Islet of Langerhans (tissue), 1 donor: ENCODE results near the gene CADPS2.

Experiments
- FAIRE-seq: peaks from one replicate; lab custom pipeline; 2011; peaks lifted over from hg19 to GRCh38; lab: Jason Lieb, UNC

Gene CADPS2

GRCh38 chr7:122768827-122769226 lies 117.4 kb downstream of the CADPS2 start:
- no peak for FAIRE-seq

DNA sequence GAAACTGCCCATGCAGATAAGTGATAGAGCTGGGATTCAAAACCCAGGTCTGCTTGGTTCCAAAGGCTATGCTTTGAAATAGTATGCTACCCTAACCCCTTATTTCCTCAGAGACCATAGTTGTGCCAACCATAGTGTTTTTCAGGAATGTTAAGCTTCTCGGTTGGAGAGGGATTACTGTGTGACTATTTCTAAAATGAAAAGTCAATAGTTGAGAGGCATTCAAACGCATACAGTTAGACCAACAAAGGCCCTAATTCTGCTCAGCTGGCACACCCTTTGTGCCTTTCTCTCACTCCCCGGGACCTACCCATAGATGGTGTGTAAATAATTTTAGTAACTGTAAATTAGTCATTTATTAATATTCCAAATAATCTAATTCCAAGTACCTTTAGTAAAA lies 118.9 kb downstream of the CADPS2 start:
- FAIRE-seq: no peak

GRCh38 chr7:122766593-122766992 lies 119.7 kb downstream of the CADPS2 start:
- no peak for FAIRE-seq

DNA sequence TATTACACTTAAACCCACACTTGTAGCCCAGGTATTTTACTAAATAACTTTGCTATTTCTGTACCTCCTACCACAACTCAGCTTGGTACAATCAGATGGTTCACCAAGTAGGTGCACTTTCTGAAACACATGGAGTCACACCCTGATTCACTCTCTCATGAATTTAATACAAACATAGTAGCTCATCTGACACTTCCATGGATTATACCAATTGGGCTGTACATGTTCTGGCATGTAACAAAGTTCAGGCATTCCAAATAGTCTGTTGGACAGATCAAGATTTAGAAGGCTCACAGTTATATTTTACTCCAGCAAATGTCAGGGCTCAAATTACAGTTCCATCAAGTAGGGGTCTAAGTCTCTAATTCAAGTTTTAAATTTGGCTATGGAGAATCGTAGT lies 121.4 kb downstream of the CADPS2 start:
- no peak for FAIRE-seq

- FAIRE-seq: no peak
These were observed 122.2 kb downstream of the CADPS2 start for GRCh38 chr7:122764020-122764419.

DNA sequence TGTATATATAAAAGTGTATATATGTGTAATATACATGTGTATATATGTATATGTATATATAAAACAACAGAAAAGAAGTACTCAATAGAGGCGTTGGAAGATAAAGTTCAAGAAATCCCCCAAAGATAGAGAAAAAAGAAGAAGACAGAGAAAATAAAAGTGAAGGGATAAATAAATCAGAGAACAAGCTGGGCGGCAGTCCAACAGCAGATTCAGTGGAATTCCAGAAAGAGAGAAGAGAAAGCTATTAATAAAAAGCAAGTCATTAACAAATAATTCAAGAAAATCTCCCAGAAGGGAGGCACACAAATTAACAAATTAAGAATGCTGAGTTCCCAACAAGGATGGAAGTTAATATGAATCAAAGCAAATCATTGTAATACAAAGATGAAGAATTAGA lies 124.2 kb downstream of the CADPS2 start:
- FAIRE-seq: no peak

- no peak for FAIRE-seq
These were observed 127.8 kb downstream of the CADPS2 start for GRCh38 chr7:122758501-122758900.

GRCh38 chr7:122756860-122757259 lies 129.4 kb downstream of the CADPS2 start:
- no peak for FAIRE-seq

DNA sequence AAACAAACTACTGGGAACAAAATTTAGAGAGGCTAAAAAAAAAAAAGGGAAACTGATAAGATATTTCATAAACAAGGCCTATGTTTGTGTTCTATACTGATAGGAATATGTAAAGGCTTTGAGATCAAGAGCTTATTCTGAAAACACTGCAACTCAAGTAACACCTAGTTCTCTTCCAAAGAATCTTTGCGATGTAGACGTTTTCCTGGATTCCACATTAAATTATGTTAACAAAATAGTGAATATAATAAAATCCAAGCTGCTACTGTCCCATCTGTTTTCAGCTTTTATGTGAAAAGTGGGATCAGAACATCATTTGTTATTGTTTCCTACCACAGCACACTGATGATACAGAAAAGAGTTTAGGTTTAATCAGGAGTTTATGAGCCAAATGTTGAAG lies 130.6 kb downstream of the CADPS2 start:
- FAIRE-seq: no peak

DNA sequence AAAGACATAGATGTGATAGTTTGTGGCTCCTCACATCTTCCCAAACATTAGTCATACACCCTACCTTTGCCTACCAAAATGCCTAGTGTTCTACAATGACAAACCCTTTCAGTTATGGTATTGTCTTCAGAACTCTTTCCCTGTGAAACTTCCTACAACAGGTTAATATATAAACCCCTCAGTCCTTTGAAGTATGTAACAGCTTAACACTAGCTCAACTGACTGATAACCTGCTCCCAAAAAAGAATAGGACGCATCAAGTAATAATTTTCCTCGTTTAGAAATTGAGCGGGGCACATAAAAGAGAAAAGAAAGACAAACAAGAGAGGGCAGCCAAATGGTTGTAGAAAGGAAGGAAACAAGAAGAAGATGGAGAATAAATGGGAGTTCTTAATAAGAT lies 133.7 kb downstream of the CADPS2 start:
- FAIRE-seq: no peak

- no peak for FAIRE-seq
These were observed 135.9 kb downstream of the CADPS2 start for GRCh38 chr7:122750389-122750788.

GRCh38 chr7:122748195-122748594 lies 138.1 kb downstream of the CADPS2 start:
- FAIRE-seq: no peak

GRCh38 chr7:122746948-122747347 lies 139.3 kb downstream of the CADPS2 start:
- no peak for FAIRE-seq

DNA sequence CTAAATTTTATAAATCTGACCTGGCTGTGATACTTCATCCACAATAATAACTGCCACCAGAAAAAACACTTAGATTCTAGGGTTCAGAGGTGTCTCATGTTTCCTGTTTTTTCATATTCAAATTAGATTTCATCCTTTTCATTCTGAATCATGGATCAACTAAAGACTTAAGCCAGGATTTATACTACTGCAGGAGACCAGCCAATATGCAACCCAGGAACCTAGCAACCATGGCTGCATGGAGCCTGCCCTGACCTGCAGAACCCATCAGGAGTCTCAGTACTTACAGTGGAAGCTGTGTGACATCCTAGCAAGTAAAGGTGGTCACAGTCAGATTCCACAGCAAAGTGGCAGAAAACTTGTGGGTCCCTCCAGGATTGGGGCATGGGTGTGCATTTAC lies 143.0 kb downstream of the CADPS2 start:
- no peak for FAIRE-seq

- no peak for FAIRE-seq
These were observed 147.3 kb downstream of the CADPS2 start for GRCh38 chr7:122738947-122739346.

- no peak for FAIRE-seq
These were observed 150.1 kb downstream of the CADPS2 start for GRCh38 chr7:122736183-122736582.

DNA sequence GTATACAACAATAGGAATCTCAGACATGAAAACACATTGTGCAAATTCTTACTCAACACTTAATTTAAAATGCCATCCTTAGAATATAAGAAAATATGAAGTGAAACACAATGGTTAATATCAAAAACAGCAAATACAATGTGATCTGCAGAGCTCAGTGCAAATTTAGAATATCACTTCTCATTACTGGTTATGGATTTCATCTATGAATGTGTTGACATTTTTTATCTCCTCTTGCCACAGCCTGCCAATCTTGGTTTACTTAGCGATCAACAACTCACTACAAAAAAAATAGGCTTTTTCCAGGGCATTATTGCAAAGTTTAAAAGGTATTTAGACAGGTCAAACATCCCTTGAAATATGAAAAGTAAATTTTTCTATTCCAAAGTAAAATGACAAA lies 158.5 kb downstream of the CADPS2 start:
- FAIRE-seq: no peak

DNA sequence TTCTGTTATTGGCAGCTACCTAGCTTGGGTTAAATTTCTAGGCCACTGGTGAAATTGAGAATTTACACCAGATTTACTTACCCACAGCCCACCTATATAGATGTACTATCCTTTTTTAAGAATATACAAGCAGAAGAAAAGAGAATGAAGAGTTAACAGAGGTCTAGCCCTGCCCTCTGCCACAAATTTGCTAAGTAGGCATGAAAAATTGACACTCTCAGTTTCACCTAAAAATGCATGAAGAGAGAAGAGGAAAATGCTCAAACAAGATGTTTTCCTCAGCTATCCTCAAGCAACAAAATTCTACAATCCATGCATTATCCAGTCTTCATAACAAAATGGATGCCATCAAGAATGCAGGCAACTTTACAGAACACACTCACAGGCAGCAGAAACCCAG lies 158.9 kb downstream of the CADPS2 start:
- no peak for FAIRE-seq

- FAIRE-seq: no peak
These were observed 159.4 kb downstream of the CADPS2 start for GRCh38 chr7:122726881-122727280.

DNA sequence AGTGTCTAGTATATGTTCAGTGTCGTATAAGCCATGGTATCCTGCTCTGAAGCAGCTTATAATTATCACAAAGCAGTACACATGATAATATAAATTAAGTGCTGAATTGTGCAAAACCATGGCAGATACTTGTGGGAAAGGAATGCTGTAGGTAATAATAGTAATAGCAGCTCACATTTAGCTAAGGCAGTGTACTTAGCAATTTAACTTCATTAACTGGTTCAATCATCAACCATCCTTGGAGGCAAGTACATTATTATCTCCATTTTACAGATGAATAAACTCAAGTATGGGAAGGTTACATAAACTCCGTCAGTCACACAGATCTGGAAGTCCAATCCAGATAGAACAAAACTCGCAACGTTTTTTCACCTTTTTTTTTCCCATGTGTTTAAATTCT lies 161.9 kb downstream of the CADPS2 start:
- FAIRE-seq: no peak

DNA sequence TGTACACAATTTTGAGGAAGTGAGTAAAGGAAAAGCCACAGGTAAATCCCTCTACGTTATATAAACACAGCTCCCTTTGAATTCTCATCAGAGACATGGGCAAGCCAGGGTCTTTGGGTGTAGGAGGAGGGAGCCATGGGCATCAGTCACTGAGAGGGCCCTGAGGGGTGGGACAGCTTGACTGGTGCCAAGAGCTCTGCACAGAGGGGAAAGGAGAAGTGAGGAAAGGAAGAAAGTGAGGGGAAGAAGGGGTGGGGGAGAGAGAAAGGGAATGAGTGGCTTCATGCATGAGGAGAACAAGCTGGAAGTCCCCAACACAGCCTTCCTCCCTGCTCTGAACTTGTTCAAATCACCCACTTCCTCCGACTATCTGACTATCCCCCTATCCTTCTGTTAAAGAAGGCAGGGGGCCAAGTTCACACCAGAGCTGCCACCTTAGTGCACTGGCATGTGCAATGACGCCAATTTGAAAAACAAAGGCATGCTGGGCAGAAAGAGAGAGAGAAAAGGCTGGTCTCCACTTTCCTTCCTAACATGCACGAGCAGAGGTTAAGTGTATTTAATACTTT lies 167.2 kb downstream of the CADPS2 start:
- FAIRE-seq: no peak

- FAIRE-seq: no peak
These were observed 168.7 kb downstream of the CADPS2 start for GRCh38 chr7:122717356-122718089.

DNA sequence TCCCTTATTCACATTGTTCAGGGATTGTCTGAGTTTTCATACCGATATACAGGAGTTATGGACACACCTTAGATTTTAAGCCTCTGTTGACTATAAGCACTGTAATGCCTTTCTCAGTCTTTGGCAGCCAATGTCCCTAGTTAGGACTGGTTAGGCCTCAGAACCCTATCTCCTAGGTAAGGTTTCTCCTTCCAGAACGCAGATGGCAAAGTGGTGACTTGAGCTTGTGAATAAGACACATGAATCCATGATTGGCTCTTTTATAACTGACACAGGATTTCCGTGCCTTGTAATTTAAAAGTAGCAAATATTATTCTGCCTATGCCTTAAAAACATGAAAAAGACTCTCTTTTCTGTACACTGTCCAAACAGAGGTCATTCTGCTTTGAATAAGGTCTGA lies 171.1 kb downstream of the CADPS2 start:
- no peak for FAIRE-seq

- no peak for FAIRE-seq
These were observed 175.3 kb downstream of the CADPS2 start for GRCh38 chr7:122710916-122711315.
